ENCODE measurements around the gene SANBR. TPM values are rescaled to one million over a fixed set of nuclear protein-coding genes. Genes with fewer than 3 reads are reported as not detected.

Gene SANBR
- total and polyA plus RNA-seq, 2 donors (not counting 3 experiments of a cell fraction or from before 2014, with no cell fraction given) = 5.7 to 22.9 TPM

- Histone ChIP-seq H3K36me3 (ENCODE audit: control insufficient read depth in 2 of 2, extremely low read depth in 1 of 2, insufficient read depth in 2 of 2, low read length in 2 of 2) (no peaks in the 10 kb centered on the region), H3K9me3 (replicated peaks; ENCODE audit: control insufficient read depth, insufficient read depth, low read length) (no peaks in the 10 kb centered on the region), H4K20me1 (replicated peaks; ENCODE audit: control insufficient read depth, extremely low read depth, insufficient read depth, low read length) (no peaks in the 10 kb centered on the region), H3K9me1 (replicated peaks; ENCODE audit: control insufficient read depth, extremely low read depth, insufficient read depth, low read length) (no peaks in the 10 kb centered on the region), H3K4me2 (ENCODE audit: insufficient read depth, low read length) (no peak overlapping the region), H2AFZ (ENCODE audit: low read depth, low read length) (no peak overlapping the region), H3K27ac (ENCODE audit: insufficient read depth, low read depth, low read length) (no peak overlapping the region), H3K79me2 (ENCODE audit: control insufficient read depth, insufficient read depth, low read length) (no peaks in the 10 kb centered on the region), H3K4me1 (ENCODE audit: control insufficient read depth, extremely low read depth, insufficient read depth, low read length) (no peaks in the 10 kb centered on the region), H3K27me3 (ENCODE audit: control insufficient read depth in 2 of 2, insufficient read depth in 2 of 2, low read length in 2 of 2) (no peaks in the 10 kb centered on the region), H3K4me3 (replicated peaks in 1 of 3; ENCODE audit: insufficient read depth in 1 of 3, low read depth in 1 of 3, low read length in 3 of 3) (no peak overlapping the region), H3K9ac (replicated peaks; ENCODE audit: extremely low read depth, insufficient read depth, low read length) (no peak overlapping the region)
- dilution Hi-C loops (cut with MboI; ENCODE audit: extremely low pct_ligation_motif_present, low sequenced_read_pairs) (no loop called here), intact Hi-C loops (cut with micrococcal nuclease) (no loop called here)
- FAIRE-seq = no peak
- no peak for DNase-seq (ENCODE audit: low read depth, low spot score)
- no TSS peak for BruUV-seq (replicated peaks)
- TF ChIP-seq EZH2 (IDR thresholded peaks at IDR 0.05; ENCODE audit: borderline replicate concordance, low read depth, low read length, severe bottlenecking) = no peak
- ChIA-PET CTCF (interaction anchor here (1.8 kb wide), 1 partner anchor 11 kb away, joined by 6 read pairs; the partner anchor contains the start of gene SANBR), POLR2A (no interaction called here)
Observed at GRCh38 chr2:61055557-61055956, 10.1 kb upstream of the SANBR start.

- POLR2A ChIA-PET = no interaction called here
Observed at GRCh38 chr2:61057562-61057961, 8.1 kb upstream of the SANBR start.

More at GRCh38 chr2:61057562-61057961, 8.1 kb upstream of the SANBR start:
- Histone ChIP-seq H3K9me1 (replicated peaks; ENCODE audit: control insufficient read depth, extremely low read depth, insufficient read depth, low read length) (no peaks in the 10 kb centered on the region), H3K27me3 (ENCODE audit: control insufficient read depth in 2 of 2, insufficient read depth in 2 of 2, low read length in 2 of 2) (no peaks in the 10 kb centered on the region), H3K4me3 (replicated peaks in 1 of 3; ENCODE audit: insufficient read depth in 1 of 3, low read depth in 1 of 3, low read length in 3 of 3) (no peak overlapping the region), H2AFZ (ENCODE audit: low read depth, low read length) (no peak overlapping the region), H4K20me1 (replicated peaks; ENCODE audit: control insufficient read depth, extremely low read depth, insufficient read depth, low read length) (no peaks in the 10 kb centered on the region), H3K36me3 (ENCODE audit: control insufficient read depth in 2 of 2, extremely low read depth in 1 of 2, insufficient read depth in 2 of 2, low read length in 2 of 2) (no peaks in the 10 kb centered on the region), H3K4me2 (ENCODE audit: insufficient read depth, low read length) (no peak overlapping the region), H3K4me1 (ENCODE audit: control insufficient read depth, extremely low read depth, insufficient read depth, low read length) (no peaks in the 10 kb centered on the region), H3K27ac (ENCODE audit: insufficient read depth, low read depth, low read length) (no peak overlapping the region), H3K9me3 (replicated peaks; ENCODE audit: control insufficient read depth, insufficient read depth, low read length) (no peaks in the 10 kb centered on the region), H3K79me2 (ENCODE audit: control insufficient read depth, insufficient read depth, low read length) (no peaks in the 10 kb centered on the region), H3K9ac (replicated peaks; ENCODE audit: extremely low read depth, insufficient read depth, low read length) (no peak overlapping the region)
- DNase-seq (ENCODE audit: low read depth, low spot score) (no peak), FAIRE-seq (no peak)
- CTCF ChIA-PET = no interaction called here
- dilution Hi-C loops (cut with MboI; ENCODE audit: extremely low pct_ligation_motif_present, low sequenced_read_pairs) = no loop called here
- TF ChIP-seq EZH2 (IDR thresholded peaks at IDR 0.05; ENCODE audit: borderline replicate concordance, low read depth, low read length, severe bottlenecking) = no peak
- TF ChIP-seq, protein P1, sequence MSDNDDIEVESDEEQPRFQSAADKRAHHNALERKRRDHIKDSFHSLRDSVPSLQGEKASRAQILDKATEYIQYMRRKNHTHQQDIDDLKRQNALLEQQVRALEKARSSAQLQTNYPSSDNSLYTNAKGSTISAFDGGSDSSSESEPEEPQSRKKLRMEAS (IDR thresholded peaks at IDR 0.05; ENCODE audit: insufficient read depth, insufficient read length) = no peak
- TF ChIP-seq POLR2A (IDR thresholded peaks at IDR 0.05; ENCODE audit: low read depth, low read length) = no peak
- TF ChIP-seq FOS (IDR thresholded peaks at IDR 0.05; ENCODE audit: borderline replicate concordance, insufficient read depth, low read length) = no peak
- no peak for TF ChIP-seq POLR2AphosphoS5 (IDR thresholded peaks at IDR 0.05; ENCODE audit: insufficient read depth, low read depth, low read length)
- no peak for TF ChIP-seq MYC (IDR thresholded peaks at IDR 0.05; ENCODE audit: low read depth, low read length)
- TF ChIP-seq GATA2 (IDR thresholded peaks at IDR 0.05; ENCODE audit: insufficient read depth, insufficient read length, low read depth, low read length) = no peak
- TF ChIP-seq JUN (IDR thresholded peaks at IDR 0.05; ENCODE audit: borderline replicate concordance, insufficient read depth, insufficient read length, low read depth) = no peak
- no peak for TF ChIP-seq CTCF (IDR thresholded peaks at IDR 0.05; ENCODE audit: extremely low read depth in 1 of 2, insufficient read depth in 1 of 2, low read depth in 1 of 2, low read length in 2 of 2)
- no TSS peak for BruUV-seq (replicated peaks)
- intact Hi-C loops (cut with micrococcal nuclease) = no loop called here

Measured in endothelial cell of umbilical vein (primary cell).